Ascending aorta (tissue), 2 donors: Measurements from ENCODE around the gene DTD2. TPM values are rescaled to one million over a fixed set of nuclear protein-coding genes. Genes with fewer than 3 reads are reported as not detected.
A peak's percentile ranks its signal among the peaks of the same experiment; 100 is the strongest.

Source experiments
- DNase-seq, 2 donors: peaks; one replicate each; pipeline ENCODE4 v3.0.0-alpha.2; 2019; ENCODE audit warnings: low spot score in 2 of 2
- H3K27ac ChIP-seq, 2 donors: fragments of 200-600 bp; sonication (generic); one replicate each; pipeline ENCODE4 v1.5.1; 2016 to 2017; ENCODE audit warnings: mild to moderate bottlenecking in 1 of 2
- H3K27me3 ChIP-seq: fragments of 200-600 bp; sonication (generic); one replicate; pipeline ENCODE4 v1.5.1; 2017
- H3K36me3 ChIP-seq, 2 donors: fragments of 200-600 bp; sonication (generic); one replicate each; pipeline ENCODE4 v1.5.1; 2016
- H3K4me1 ChIP-seq, 2 donors: fragments of 200-600 bp; sonication (generic); one replicate each; pipeline ENCODE4 v1.5.1; 2016 to 2017; ENCODE audit warnings: mild to moderate bottlenecking in 1 of 2
- H3K4me3 ChIP-seq, 2 donors: fragments of 200-600 bp; sonication (generic); one replicate each; pipeline ENCODE4 v1.5.1; 2016 to 2017; ENCODE audit warnings: mild to moderate bottlenecking in 1 of 2
- H3K9me3 ChIP-seq, 2 donors: fragments of 200-600 bp; sonication (generic); one replicate each; pipeline ENCODE4 v1.5.1; 2016
- CTCF ChIP-seq, 3 experiments: fragments of 200-600 bp in 2 of 3; fragments of 450-650 bp in 1 of 3; sonication (generic) in 2 of 3; IDR thresholded peaks; one replicate each; pipeline ENCODE4 v1.5.1; 2016 to 2019; ENCODE audit warnings: antibody characterized with exemption in 3 of 3, mild to moderate bottlenecking in 1 of 3, moderate library complexity in 1 of 3
- intact Hi-C: fragments of 100-400 bp; cut with DNase I; formaldehyde crosslinking; loops from one replicate; pipeline ENCODE4 v1.15.1; 2023
- total RNA-seq: library from RNA; depleted of rRNA; stranded (reverse); fragments of >200 nt; gene quantifications from one replicate; pipeline ENCODE4 v1.1.0, GENCODE V29; 2016

The DTD2 gene
- total RNA-seq, 1 donor from 2014 or later = 120 TPM

GRCh38 chr14:31457665-31458659, 656 bp upstream of the DTD2 start:
- Histone ChIP-seq H3K27me3 (no peaks in the 10 kb centered on the region), H3K4me3 (peak overlapping the region; percentile 72 to 74), H3K9me3 (no peaks in the 10 kb centered on the region), H3K27ac (peak overlapping the region; percentile 87 to 90), H3K4me1 (peaks cover 4 to 6% of the 10 kb centered on the region in 2 donors), H3K36me3 (peaks cover 0 to under 1% of the 10 kb centered on the region in 2 donors)
- DNase-seq = no peak
- TF ChIP-seq CTCF (IDR thresholded peaks at IDR 0.05) = no peak
- intact Hi-C loops = loop anchor here (1.0 to 5.0 kb wide), 4 partner anchors 38 to 619 kb away; partner anchors contain the start of genes AP4S1, ARHGAP5, HEATR5A and NUBPL

GRCh38 chr14:31449971-31450610, 7.2 kb downstream of the DTD2 start:
- DNase-seq = no peak
- Histone ChIP-seq H3K27ac (peak overlapping the region in 1 of 2 donors; percentile 16), H3K4me3 (no peak overlapping the region), H3K27me3 (no peaks in the 10 kb centered on the region), H3K9me3 (no peaks in the 10 kb centered on the region), H3K4me1 (peaks cover 0 to 1% of the 10 kb centered on the region in 2 donors), H3K36me3 (peaks cover 9 to 27% of the 10 kb centered on the region in 2 donors)
- TF ChIP-seq CTCF (IDR thresholded peaks at IDR 0.05) = peak; percentile 24 to 62 (median 39)
- intact Hi-C loops = loop anchor here (2.0 to 10.0 kb wide), 2 partner anchors 29 to 65 kb away; partner anchors contain the start of gene HEATR5A

- no peaks in the 10 kb centered on the region for H3K9me3 ChIP-seq
- no peak overlapping the region for H3K4me3 ChIP-seq
- no peak for DNase-seq
- intact Hi-C loops = loop anchor here (2.0 to 10.0 kb wide), 2 partner anchors 28 to 64 kb away; partner anchors contain the start of gene HEATR5A
- peaks cover 9 to 27% of the 10 kb centered on the region in 2 donors for H3K36me3 ChIP-seq
- no peak for TF ChIP-seq CTCF (IDR thresholded peaks at IDR 0.05)
- H3K27ac ChIP-seq = no peak overlapping the region
- H3K4me1 ChIP-seq = no peaks in the 10 kb centered on the region
- H3K27me3 ChIP-seq = no peaks in the 10 kb centered on the region
Measured at GRCh38 chr14:31449136-31449535, 8.2 kb downstream of the DTD2 start.

- no peak overlapping the region for H3K27ac ChIP-seq
- H3K9me3 ChIP-seq = no peaks in the 10 kb centered on the region
- intact Hi-C loops = loop anchor here (10.0 kb wide), 1 partner anchor 61 kb away; no protein-coding TSS in a partner anchor
- DNase-seq = no peak
- TF ChIP-seq CTCF (IDR thresholded peaks at IDR 0.05) = no peak
- no peak overlapping the region for H3K4me3 ChIP-seq
- peaks cover 0 to 13% of the 10 kb centered on the region in 2 donors for H3K36me3 ChIP-seq
- H3K4me1 ChIP-seq = peaks cover 0 to 6% of the 10 kb centered on the region in 2 donors
- no peaks in the 10 kb centered on the region for H3K27me3 ChIP-seq
Measured at GRCh38 chr14:31445703-31446102, 11.6 kb downstream of the DTD2 start.

GRCh38 chr14:31442284-31442683, 15.0 kb downstream of the DTD2 start:
- intact Hi-C loops = loop anchor here (10.0 kb wide), 1 partner anchor 57 kb away; no protein-coding TSS in a partner anchor
- H3K4me3 ChIP-seq = no peak overlapping the region
- H3K4me1 ChIP-seq = peaks cover 0 to 8% of the 10 kb centered on the region in 2 donors
- H3K9me3 ChIP-seq = no peaks in the 10 kb centered on the region
- no peak for DNase-seq
- no peak for TF ChIP-seq CTCF (IDR thresholded peaks at IDR 0.05)
- H3K27ac ChIP-seq = peak overlapping the region in 1 of 2 donors; percentile 68
- no peaks in the 10 kb centered on the region for H3K27me3 ChIP-seq
- H3K36me3 ChIP-seq = peaks cover 0 to 3% of the 10 kb centered on the region in 2 donors
